Progenitor cell of endocrine pancreas (in vitro differentiated cells): Measurements from ENCODE around the gene TOPBP1. TPM values are rescaled to one million over a fixed set of nuclear protein-coding genes. Genes with fewer than 3 reads are reported as not detected.
"Not testable (repeated sequence)": the region's sequence is repeated elsewhere in the genome, so short reads cannot be mapped to it uniquely, and the experiment has no call there.

Source experiments
- DNase-seq: peaks from one replicate; pipeline ENCODE4 v3.0.0; 2021; ENCODE audit warnings: low spot score; ENCODE audit not compliant: unreplicated experiment
- H3K27ac Mint-ChIP-seq: 2 replicates; pipeline ENCODE4 v1.8.0; 2021; ENCODE audit warnings: mild to moderate bottlenecking, moderate library complexity, mixed read lengths
- H3K27me3 Mint-ChIP-seq: 2 replicates; pipeline ENCODE4 v1.8.0; 2021; ENCODE audit warnings: mixed read lengths
- H3K36me3 Mint-ChIP-seq: 2 replicates; pipeline ENCODE4 v1.8.0; 2022; ENCODE audit warnings: mixed read lengths; ENCODE audit not compliant: insufficient read depth
- H3K4me1 Mint-ChIP-seq: 2 replicates; pipeline ENCODE4 v1.8.0; 2021; ENCODE audit warnings: low read depth, mixed read lengths
- H3K4me3 Mint-ChIP-seq: 2 replicates; pipeline ENCODE4 v1.8.0; 2021; ENCODE audit warnings: low read depth, mild to moderate bottlenecking, moderate library complexity, mixed read lengths
- H3K9me3 Mint-ChIP-seq: 2 replicates; pipeline ENCODE4 v1.8.0; 2021; ENCODE audit warnings: low read depth, mixed read lengths
- CTCF ChIP-seq: fragments of 200-600 bp; sonication (generic); IDR thresholded peaks from one replicate; pipeline ENCODE4 v1.5.0; 2021; ENCODE audit warnings: antibody characterized with exemption, mild to moderate bottlenecking; ENCODE audit not compliant: unreplicated experiment
- total RNA-seq: library from RNA; stranded (reverse); gene quantifications from 2 replicates; pipeline ENCODE4 v1.2.1, GENCODE V29; 2021

Gene TOPBP1
- total RNA-seq, 1 donor from 2014 or later: 51.8 TPM

- H3K4me1 Mint-ChIP-seq: no peaks in the 10 kb centered on the region
- no peak overlapping the region for H3K27ac Mint-ChIP-seq
- no peak for DNase-seq
- TF ChIP-seq CTCF: no peak
- H3K4me3 Mint-ChIP-seq: no peak overlapping the region
- no peaks in the 10 kb centered on the region for H3K27me3 Mint-ChIP-seq
- no peaks in the 10 kb centered on the region for H3K36me3 Mint-ChIP-seq
- H3K9me3 Mint-ChIP-seq: no peaks in the 10 kb centered on the region
Measured at GRCh38 chr3:133691273-133692107, 29.7 kb upstream of the TOPBP1 start.

GRCh38 chr3:133677993-133678392 is 16.3 kb upstream of the TOPBP1 start:
- DNase-seq, H3K27ac Mint-ChIP-seq, H3K36me3 Mint-ChIP-seq, H3K4me3 Mint-ChIP-seq, H3K27me3 Mint-ChIP-seq, H3K9me3 Mint-ChIP-seq: not testable (repeated sequence)
- H3K4me1 Mint-ChIP-seq: peaks cover 24% of the 10 kb centered on the region

GRCh38 chr3:133676336-133677118 is 14.8 kb upstream of the TOPBP1 start:
- Mint-ChIP-seq H3K4me3 (no peak overlapping the region), H3K4me1 (peaks cover 30% of the 10 kb centered on the region), H3K27ac (peak overlapping the region; percentile 37), H3K9me3 (no peaks in the 10 kb centered on the region), H3K27me3 (no peaks in the 10 kb centered on the region), H3K36me3 (no peaks in the 10 kb centered on the region)
- DNase-seq: no peak
- no peak for TF ChIP-seq CTCF

- no peak for TF ChIP-seq CTCF
Measured at GRCh38 chr3:133675631-133676335, 14.0 kb upstream of the TOPBP1 start.

GRCh38 chr3:133674290-133674919 is 12.7 kb upstream of the TOPBP1 start:
- Mint-ChIP-seq H3K27me3 (no peaks in the 10 kb centered on the region), H3K9me3 (no peaks in the 10 kb centered on the region)
- DNase-seq: no peak

More at GRCh38 chr3:133675631-133676335, 14.0 kb upstream of the TOPBP1 start:
- no peak for DNase-seq
- Mint-ChIP-seq H3K9me3 (no peaks in the 10 kb centered on the region), H3K36me3 (no peaks in the 10 kb centered on the region), H3K4me3 (no peak overlapping the region), H3K27me3 (no peaks in the 10 kb centered on the region), H3K4me1 (peaks cover 32% of the 10 kb centered on the region), H3K27ac (peak overlapping the region; percentile 37)

More at GRCh38 chr3:133674290-133674919, 12.7 kb upstream of the TOPBP1 start:
- Mint-ChIP-seq H3K36me3 (no peaks in the 10 kb centered on the region), H3K4me1 (peaks cover 43% of the 10 kb centered on the region), H3K4me3 (peak overlapping the region; percentile 66), H3K27ac (no peak overlapping the region)
- TF ChIP-seq CTCF: peak; percentile 16
